K562 (cell line): ENCODE data around the gene ALOXE3. TPM values are rescaled to one million over a fixed set of nuclear protein-coding genes. Genes with fewer than 3 reads are reported as not detected.
A peak's percentile ranks its signal among the peaks of the same experiment; 100 is the strongest.

Experiments
- CXXC5 ChIP-seq: fragments of 250-450 bp; sonication (Bioruptor Pico); IDR thresholded peaks from 2 replicates; pipeline ENCODE4 v1.8.0; 2022; ENCODE audit warnings: inconsistent platforms, mild to moderate bottlenecking, moderate library complexity
- DMBX1 ChIP-seq: fragments of 250-450 bp; sonication (Bioruptor Pico); IDR thresholded peaks from 2 replicates; pipeline ENCODE4 v1.8.0; 2022; ENCODE audit warnings: inconsistent platforms, mild to moderate bottlenecking, moderate library complexity, borderline replicate concordance
- HNRNPK ChIP-seq: fragments of 200-400 bp; formaldehyde crosslinking; IDR thresholded peaks from one replicate; pipeline ENCODE4 v1.6.1; 2018; ENCODE audit warnings: mild to moderate bottlenecking, low read depth, low read length; ENCODE audit not compliant: poor library complexity, severe bottlenecking
- HOXB6 ChIP-seq: fragments of 250-450 bp; sonication (Bioruptor Pico); IDR thresholded peaks from 2 replicates; pipeline ENCODE4 v1.5.1; 2022; ENCODE audit warnings: mild to moderate bottlenecking, borderline replicate concordance
- REST ChIP-seq, 2 experiments: fragments of 450-650 bp; formaldehyde crosslinking in 1 of 2; IDR thresholded peaks; 2 replicates each; pipeline versions ENCODE4 v1.4.0 to v1.6.1; 2014 to 2020; ENCODE audit warnings: mild to moderate bottlenecking in 2 of 2, borderline replicate concordance in 1 of 2, low read depth in 1 of 2
- THAP12 ChIP-seq: fragments of 250-450 bp; sonication (Bioruptor Pico); IDR thresholded peaks from 2 replicates; pipeline ENCODE4 v1.9.0; 2021; ENCODE audit warnings: mild to moderate bottlenecking, inconsistent platforms
- ZBTB12 ChIP-seq: fragments of 250-450 bp; sonication (Bioruptor Pico); IDR thresholded peaks from 2 replicates; pipeline ENCODE4 v1.4.0; 2020
- ZBTB5 ChIP-seq: fragments of 450-650 bp; IDR thresholded peaks from 2 replicates; pipeline ENCODE4 v1.6.1; 2017; ENCODE audit warnings: antibody characterized with exemption
- ZNF175 ChIP-seq: fragments of 200-800 bp; sonication (Bioruptor generic); IDR thresholded peaks from 2 replicates; pipeline ENCODE4 v1.6.1; 2016; ENCODE audit warnings: low read depth, mild to moderate bottlenecking, missing genetic modification characterization, missing compliant biosample characterization
- ZNF639 ChIP-seq, 2 experiments: fragments of 200-800 bp in 1 of 2; sonication (Bioruptor generic) in 1 of 2; sonication (generic) in 1 of 2; formaldehyde crosslinking in 1 of 2; IDR thresholded peaks in 1 of 2; conservative IDR thresholded peaks in 1 of 2; 2 replicates each; pipeline versions ENCODE4 v1.5.0 to v1.6.1; 2016 to 2020; ENCODE audit warnings: missing compliant biosample characterization in 1 of 2, missing genetic modification characterization in 1 of 2, missing genetic modification reagents in 1 of 2
- polyA plus RNA-seq, 8 experiments: library from polyadenylated mRNA; depleted of rRNA in 4 of 8; stranded (reverse) in 5 of 8; unstranded in 3 of 8; fragments of >200 nt; fragmentation: Nextera tagmentation in 2 of 8; fragmentation: Illumina TruSeq in 1 of 8; extraction: Ambion mirVana in 2 of 8; extraction: Trizol in 1 of 8; gene quantifications; 2 replicates each; pipeline versions ENCODE4 v1.2.1 to v1.2.3, GENCODE V29; 2011 to 2014; ENCODE audit warnings: inconsistent platforms in 1 of 8, missing spikeins in 1 of 8
- total RNA-seq, 7 experiments: library from RNA; depleted of rRNA in 6 of 7; stranded (reverse); fragments of >200 nt in 6 of 7; fragmentation: Illumina TruSeq in 2 of 7; extraction: Trizol in 2 of 7; gene quantifications; 2 replicates each; pipeline versions ENCODE4 v1.2.1 to v1.2.3, GENCODE V29; 2011 to 2021; ENCODE audit warnings: low replicate concordance in 1 of 7

The ALOXE3 gene
- total and polyA plus RNA-seq, 9 of the 15 experiments (the other 6 are each of a cell fraction or from before 2014, with no cell fraction given): 0.04 TPM; not detected in 8

- peak; percentile 45; the same call in 1 of the 2 replicates for TF ChIP-seq REST (IDR thresholded peaks at IDR 0.05; ENCODE audit: borderline replicate concordance)
- no peak for TF ChIP-seq REST (CRISPR knock-in tag; IDR thresholded peaks at IDR 0.05; ENCODE audit: low read depth)
- TF ChIP-seq DMBX1 (CRISPR knock-in tag): no peak
- no peak for TF ChIP-seq THAP12 (CRISPR knock-in tag)
- 0 out of 4 replicates have a peak, but pooled peaks of 1 of the 2 experiments have one; percentile 35 for TF ChIP-seq ZNF639 (CRISPR knock-in tag; conservative IDR thresholded peaks at IDR 0.05 in 1 of 2, IDR thresholded peaks at IDR 0.05 in 1 of 2)
- TF ChIP-seq ZNF175 (CRISPR knock-in tag): no peak
- TF ChIP-seq HNRNPK: no peak
- TF ChIP-seq HOXB6 (CRISPR knock-in tag): no peak
- TF ChIP-seq CXXC5 (CRISPR knock-in tag): peak; percentile 33; the same call in 1 of the 2 replicates
- TF ChIP-seq ZBTB5: peak; percentile 98
- no peak for TF ChIP-seq ZBTB12
Observed at GRCh38 chr17:8126491-8127066, 8.3 kb upstream of the ALOXE3 start (continued).
